Endothelial cell of umbilical vein (primary cell): ENCODE measurements around the gene YTHDF1. TPM values are rescaled to one million over a fixed set of nuclear protein-coding genes. Genes with fewer than 3 reads are reported as not detected.

Experiments used
- BruUV-seq: library from RNA; stranded (reverse); fragments of 400-500 nt; replicated peaks from 2 replicates; lab custom pipeline; 2021; lab: Mats Ljungman, UMichigan
- CTCF ChIA-PET: fragments of 300-600, 350-600 bp; sonication (Branson Sonifier 250); formaldehyde crosslinking; loops from one replicate; lab custom pipeline; 2021; ENCODE audit warnings: antibody characterized with exemption, inconsistent platforms; lab: Charles Lee
- POLR2A ChIA-PET: fragments of 300-600, 350-600 bp; sonication (Branson Sonifier 250); formaldehyde crosslinking; loops from one replicate; lab custom pipeline; 2021; ENCODE audit warnings: antibody characterized with exemption, inconsistent platforms; lab: Charles Lee
- DNase-seq: peaks from one replicate; pipeline ENCODE4 v3.0.0-alpha.2; 2011; ENCODE audit warnings: low read depth, low spot score
- FAIRE-seq: peaks from 2 replicates; lab custom pipeline; 2011; peaks lifted over from hg19 to GRCh38; lab: Jason Lieb, UNC
- H2AFZ ChIP-seq: 2 replicates; pipeline ENCODE4 v1.6.0; 2012; ENCODE audit warnings: low read depth, low read length, control low read depth, inconsistent platforms
- H3K27ac ChIP-seq: 2 replicates; pipeline ENCODE4 v1.5.1; 2011; ENCODE audit warnings: low read depth, mild to moderate bottlenecking, control low read depth, low read length, moderate library complexity; ENCODE audit not compliant: insufficient read depth
- H3K27me3 ChIP-seq, 2 experiments: 2 replicates each; pipeline versions ENCODE4 v1.6.0 to v1.6.1; 2011; ENCODE audit warnings: low read length in 2 of 2, mixed read lengths in 1 of 2; ENCODE audit not compliant: control insufficient read depth in 2 of 2, insufficient read depth in 2 of 2
- H3K36me3 ChIP-seq, 2 experiments: 2 replicates in 1 of 2; 3 replicates in 1 of 2; pipeline ENCODE4 v1.5.1; 2011; ENCODE audit warnings: low read length in 2 of 2, mild to moderate bottlenecking in 1 of 2, moderate library complexity in 1 of 2; ENCODE audit not compliant: control insufficient read depth in 2 of 2, insufficient read depth in 2 of 2; ENCODE audit errors: extremely low read depth in 1 of 2
- H3K4me1 ChIP-seq: 3 replicates; pipeline ENCODE4 v1.5.1; 2011; ENCODE audit warnings: mild to moderate bottlenecking, low read length; ENCODE audit not compliant: control insufficient read depth, insufficient read depth; ENCODE audit errors: extremely low read depth
- H3K4me2 ChIP-seq: 2 replicates; pipeline ENCODE4 v1.6.1; 2011; ENCODE audit warnings: low read length, control low read depth, mixed read lengths; ENCODE audit not compliant: insufficient read depth
- H3K4me3 ChIP-seq, 3 experiments: fragments of 200-600 bp in 1 of 3; sonication (generic), shearing (Covaris generic) in 1 of 3; replicated peaks in 1 of 3; 2 replicates each; pipeline ENCODE4 v1.5.1; 2011 to 2016; ENCODE audit warnings: control low read depth in 3 of 3, low read length in 3 of 3, mild to moderate bottlenecking in 2 of 3, inconsistent platforms in 1 of 3, low read depth in 1 of 3, moderate library complexity in 1 of 3; ENCODE audit not compliant: insufficient read depth in 1 of 3
- H3K79me2 ChIP-seq: 2 replicates; pipeline ENCODE4 v1.6.0; 2012; ENCODE audit warnings: low read length, inconsistent platforms; ENCODE audit not compliant: control insufficient read depth, insufficient read depth
- H3K9ac ChIP-seq: replicated peaks from 2 replicates; pipeline ENCODE3; 2011; ENCODE audit warnings: low read length, control low read depth; ENCODE audit not compliant: insufficient read depth; ENCODE audit errors: extremely low read depth
- H3K9me1 ChIP-seq: replicated peaks from 3 replicates; pipeline ENCODE4 v1.6.0; 2011; ENCODE audit warnings: mild to moderate bottlenecking, low read length; ENCODE audit not compliant: control insufficient read depth, insufficient read depth; ENCODE audit errors: extremely low read depth
- H3K9me3 ChIP-seq: replicated peaks from 2 replicates; pipeline ENCODE4 v1.5.1; 2012; ENCODE audit warnings: low read length, inconsistent platforms; ENCODE audit not compliant: control insufficient read depth, insufficient read depth
- H4K20me1 ChIP-seq: replicated peaks from 2 replicates; pipeline ENCODE3; 2011; ENCODE audit warnings: mild to moderate bottlenecking, low read length; ENCODE audit not compliant: control insufficient read depth, insufficient read depth; ENCODE audit errors: extremely low read depth
- EZH2 ChIP-seq: IDR thresholded peaks from 2 replicates; pipeline ENCODE4 v1.6.1; 2012; ENCODE audit warnings: borderline replicate concordance, low read depth, mild to moderate bottlenecking, moderate library complexity, low read length, inconsistent platforms; ENCODE audit not compliant: severe bottlenecking
- JUN ChIP-seq: IDR thresholded peaks from 2 replicates; pipeline ENCODE4 v1.6.1; 2011; ENCODE audit warnings: borderline replicate concordance, low read depth; ENCODE audit not compliant: insufficient read length, insufficient read depth
- POLR2A ChIP-seq: IDR thresholded peaks from 2 replicates; pipeline ENCODE4 v1.6.1; 2012; ENCODE audit warnings: low read depth, mild to moderate bottlenecking, control low read depth, low read length
- POLR2AphosphoS5 ChIP-seq: IDR thresholded peaks from 2 replicates; pipeline ENCODE4 v1.6.1; 2012; ENCODE audit warnings: low read depth, mild to moderate bottlenecking, control low read depth, low read length, moderate library complexity; ENCODE audit not compliant: insufficient read depth
- dilution Hi-C: fragments of 300-500 bp; cut with MboI; formaldehyde crosslinking; loops from one replicate; pipeline ENCODE4 v1.15.0; 2019; ENCODE audit warnings: low sequenced_read_pairs; ENCODE audit not compliant: extremely low pct_ligation_motif_present
- intact Hi-C: fragments of 100-400 bp; cut with micrococcal nuclease; formaldehyde crosslinking; loops from one replicate; pipeline ENCODE4 v1.10.0; 2022
- polyA plus RNA-seq, 4 experiments: library from polyadenylated mRNA; depleted of rRNA in 3 of 4; stranded (reverse) in 3 of 4; unstranded in 1 of 4; fragments of >200 nt; gene quantifications; 2 replicates each; pipeline versions ENCODE4 v1.2.1 to v1.2.3, GENCODE V29; 2011 to 2012; ENCODE audit warnings: missing spikeins in 1 of 4
- total RNA-seq: library from RNA; stranded (reverse); gene quantifications from 2 replicates; pipeline ENCODE4 v1.2.3, GENCODE V29; 2021
- TF ChIP-seq, protein P1 (sequence below): IDR thresholded peaks from 2 replicates; pipeline ENCODE4 v1.6.1; 2011; ENCODE audit not compliant: insufficient read depth, insufficient read length
- TF ChIP-seq, protein P2 (sequence below), 2 donors: IDR thresholded peaks; 1 replicate in 1 of 2; 2 replicates in 1 of 2; pipeline ENCODE4 v1.5.1; 2011; ENCODE audit warnings: low read length in 2 of 2, mild to moderate bottlenecking in 2 of 2, moderate library complexity in 2 of 2, control low read depth in 1 of 2, inconsistent platforms in 1 of 2, low read depth in 1 of 2; ENCODE audit not compliant: insufficient read depth in 1 of 2; ENCODE audit errors: extremely low read depth in 1 of 2

The YTHDF1 gene
- total and polyA plus RNA-seq, 2 donors (not counting 3 experiments of a cell fraction or from before 2014, with no cell fraction given): 25.2 to 44.4 TPM

DNA sequence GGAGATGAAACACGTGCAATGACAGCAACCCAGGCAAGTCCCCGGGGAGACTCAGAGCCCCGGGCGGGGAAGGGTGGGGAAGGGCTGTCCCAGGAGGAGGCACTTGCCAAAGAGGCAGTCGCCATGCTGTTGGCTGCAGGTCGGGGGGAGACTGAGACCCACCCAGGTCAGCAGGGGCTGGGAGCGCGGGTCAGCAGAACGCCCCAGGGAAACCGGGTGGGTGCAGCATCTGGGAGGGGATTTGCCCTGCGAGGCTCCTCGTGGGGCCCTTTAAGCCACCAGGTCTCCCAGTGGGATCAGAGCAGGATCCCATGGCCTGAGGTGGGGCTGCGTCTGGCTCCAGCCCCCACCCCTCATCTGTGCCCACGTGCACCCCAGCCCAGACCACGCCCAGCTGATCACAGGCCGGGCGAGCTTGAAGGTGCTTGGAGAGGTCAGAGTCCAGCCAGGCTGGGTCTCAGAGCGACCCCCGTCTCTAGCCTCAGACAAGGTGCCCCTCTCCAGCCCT, 65.5 kb downstream of the YTHDF1 start:
- Histone ChIP-seq H3K79me2 (no peaks in the 10 kb centered on the region), H4K20me1 (no peaks in the 10 kb centered on the region), H3K36me3 (no peaks in the 10 kb centered on the region), H3K4me2 (no peak overlapping the region), H3K9me1 (no peaks in the 10 kb centered on the region), H3K27me3 (no peaks in the 10 kb centered on the region), H2AFZ (no peak overlapping the region), H3K9me3 (peaks cover 3% of the 10 kb centered on the region), H3K4me1 (no peaks in the 10 kb centered on the region), H3K4me3 (no peak overlapping the region), H3K9ac (no peak overlapping the region), H3K27ac (no peak overlapping the region)
- DNase-seq (no peak), FAIRE-seq (no peak)
- TF ChIP-seq POLR2AphosphoS5 (no peak), JUN (no peak), EZH2 (no peak), POLR2A (no peak)
- TF ChIP-seq, protein P1, sequence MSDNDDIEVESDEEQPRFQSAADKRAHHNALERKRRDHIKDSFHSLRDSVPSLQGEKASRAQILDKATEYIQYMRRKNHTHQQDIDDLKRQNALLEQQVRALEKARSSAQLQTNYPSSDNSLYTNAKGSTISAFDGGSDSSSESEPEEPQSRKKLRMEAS: no peak
- TF ChIP-seq, protein P2, sequence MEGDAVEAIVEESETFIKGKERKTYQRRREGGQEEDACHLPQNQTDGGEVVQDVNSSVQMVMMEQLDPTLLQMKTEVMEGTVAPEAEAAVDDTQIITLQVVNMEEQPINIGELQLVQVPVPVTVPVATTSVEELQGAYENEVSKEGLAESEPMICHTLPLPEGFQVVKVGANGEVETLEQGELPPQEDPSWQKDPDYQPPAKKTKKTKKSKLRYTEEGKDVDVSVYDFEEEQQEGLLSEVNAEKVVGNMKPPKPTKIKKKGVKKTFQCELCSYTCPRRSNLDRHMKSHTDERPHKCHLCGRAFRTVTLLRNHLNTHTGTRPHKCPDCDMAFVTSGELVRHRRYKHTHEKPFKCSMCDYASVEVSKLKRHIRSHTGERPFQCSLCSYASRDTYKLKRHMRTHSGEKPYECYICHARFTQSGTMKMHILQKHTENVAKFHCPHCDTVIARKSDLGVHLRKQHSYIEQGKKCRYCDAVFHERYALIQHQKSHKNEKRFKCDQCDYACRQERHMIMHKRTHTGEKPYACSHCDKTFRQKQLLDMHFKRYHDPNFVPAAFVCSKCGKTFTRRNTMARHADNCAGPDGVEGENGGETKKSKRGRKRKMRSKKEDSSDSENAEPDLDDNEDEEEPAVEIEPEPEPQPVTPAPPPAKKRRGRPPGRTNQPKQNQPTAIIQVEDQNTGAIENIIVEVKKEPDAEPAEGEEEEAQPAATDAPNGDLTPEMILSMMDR (IDR thresholded peaks at IDR 0.05; ENCODE audit: extremely low read depth in 1 of 2, insufficient read depth in 1 of 2, low read depth in 1 of 2, low read length in 2 of 2): no peak
- no TSS peak for BruUV-seq
- dilution Hi-C loops: no loop called here
- intact Hi-C loops: no loop called here
- ChIA-PET CTCF (no interaction called here), POLR2A (no interaction called here)
